DOHH2 (cell line): ENCODE measurements around the gene MTFR2.
"Not testable (repeated sequence)": the region's sequence is repeated elsewhere in the genome, so short reads cannot be mapped to it uniquely, and the experiment has no call there.

ENCODE experiments used
- H3F3A ChIP-seq: fragments of 200-600 bp; sonication (generic), shearing (Covaris generic); 2 replicates; pipeline ENCODE4 v1.6.0; 2016; ENCODE audit warnings: antibody characterized with exemption, mild to moderate bottlenecking; ENCODE audit not compliant: control insufficient read depth, insufficient read depth
- H3K27ac ChIP-seq: fragments of 200-600 bp; sonication (generic); 2 replicates; pipeline ENCODE4 v1.5.1; 2014; ENCODE audit warnings: low read depth, mild to moderate bottlenecking, low read length, moderate library complexity
- H3K27me3 ChIP-seq: fragments of 200-600 bp; sonication (generic); 2 replicates; pipeline ENCODE4 v1.6.1; 2014; ENCODE audit warnings: mild to moderate bottlenecking, low read length, mixed read lengths; ENCODE audit not compliant: control insufficient read depth
- H3K36me3 ChIP-seq: fragments of 200-600 bp; sonication (generic); 2 replicates; pipeline ENCODE4 v1.6.1; 2014; ENCODE audit warnings: mild to moderate bottlenecking, low read length, moderate library complexity, mixed read lengths; ENCODE audit not compliant: control insufficient read depth
- H3K4me1 ChIP-seq: fragments of 200-600 bp; sonication (generic); 2 replicates; pipeline ENCODE4 v1.6.1; 2014; ENCODE audit warnings: mild to moderate bottlenecking, low read length, mixed read lengths; ENCODE audit not compliant: control insufficient read depth
- H3K4me2 ChIP-seq: fragments of 200-600 bp; sonication (generic); 2 replicates; pipeline ENCODE4 v1.6.0; 2014; ENCODE audit warnings: mild to moderate bottlenecking, low read length, moderate library complexity
- H3K4me3 ChIP-seq: fragments of 200-600 bp; sonication (generic); 2 replicates; pipeline ENCODE4 v1.5.1; 2014; ENCODE audit warnings: mild to moderate bottlenecking, low read length, mixed read lengths
- H3K79me2 ChIP-seq: fragments of 200-600 bp; sonication (generic); 2 replicates; pipeline ENCODE4 v1.6.1; 2014; ENCODE audit warnings: mild to moderate bottlenecking, low read length, mixed read lengths; ENCODE audit not compliant: control insufficient read depth
- H3K9me2 ChIP-seq: fragments of 200-600 bp; sonication (generic); replicated peaks from 2 replicates; pipeline ENCODE4 v1.6.1; 2014; ENCODE audit warnings: mild to moderate bottlenecking, low read length, mixed read lengths; ENCODE audit not compliant: control insufficient read depth
- H3K9me3 ChIP-seq: fragments of 200-600 bp; sonication (generic); 2 replicates; pipeline ENCODE4 v1.6.1; 2014; ENCODE audit warnings: antibody characterized with exemption, low read length, mixed read lengths; ENCODE audit not compliant: control insufficient read depth, insufficient read depth
- H4K20me1 ChIP-seq: fragments of 200-600 bp; sonication (generic); 2 replicates; pipeline ENCODE4 v1.6.0; 2014; ENCODE audit warnings: low read depth, mild to moderate bottlenecking, antibody characterized with exemption, low read length, moderate library complexity; ENCODE audit not compliant: control insufficient read depth, insufficient read depth
- EZH2phosphoT487 ChIP-seq: fragments of 200-600 bp; sonication (generic); IDR thresholded peaks from 2 replicates; pipeline ENCODE4 v1.6.1; 2017; ENCODE audit warnings: borderline replicate concordance, mild to moderate bottlenecking, antibody characterized with exemption, low read length, moderate library complexity, mixed read lengths
- TF ChIP-seq, protein P1 (sequence below): fragments of 200-600 bp; sonication (generic); IDR thresholded peaks from one replicate; pipeline ENCODE4 v1.5.1; 2014; ENCODE audit warnings: antibody characterized with exemption, mild to moderate bottlenecking, low read depth, low read length; ENCODE audit not compliant: poor library complexity, severe bottlenecking

The MTFR2 gene

DNA sequence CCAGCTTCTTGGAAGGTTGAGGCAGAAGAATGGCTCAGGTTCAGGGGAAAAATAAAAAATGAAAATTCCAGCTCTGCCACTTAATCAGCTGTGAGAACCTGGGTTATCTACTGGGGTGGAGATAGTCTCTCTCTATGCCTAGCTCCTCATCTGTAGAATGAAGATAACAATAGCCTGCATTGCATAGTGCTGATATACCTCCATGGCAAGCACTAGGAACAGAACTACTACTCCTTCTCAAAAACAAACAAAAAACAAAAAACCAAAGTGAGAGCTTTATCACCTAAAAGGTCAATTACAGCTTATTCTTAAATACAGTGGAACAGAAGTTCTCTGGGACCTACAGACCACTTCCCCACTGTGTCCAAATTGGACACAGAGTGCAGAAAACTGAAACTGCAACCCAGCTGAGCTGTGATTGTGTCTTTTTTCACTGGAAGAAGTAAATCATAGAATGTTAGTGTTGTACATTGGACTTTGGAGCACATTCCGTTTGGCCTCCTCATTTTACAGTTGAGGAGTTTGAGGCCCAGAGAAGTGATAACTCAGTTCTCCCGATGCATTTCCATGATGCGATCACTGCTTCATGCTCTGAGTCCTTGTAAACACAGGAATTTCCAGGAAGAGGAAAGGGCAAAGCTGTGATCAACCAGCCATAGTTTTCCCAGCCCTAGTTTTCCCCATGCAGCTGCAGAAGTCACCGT, 23.3 kb downstream of the MTFR2 start:
- no peaks in the 10 kb centered on the region for H3F3A ChIP-seq
- no peaks in the 10 kb centered on the region for H3K9me3 ChIP-seq
- 0 out of 2 replicates have a peak, but pooled peaks cover 3% of the 10 kb centered on the region for H4K20me1 ChIP-seq
- no peaks in the 10 kb centered on the region for H3K79me2 ChIP-seq
- H3K4me3 ChIP-seq = 0 out of 2 replicates have a peak overlapping the region, but pooled peaks have one; percentile 3
- no peaks in the 10 kb centered on the region for H3K27me3 ChIP-seq
- no peaks in the 10 kb centered on the region for H3K9me2 ChIP-seq
- TF ChIP-seq, protein P1, sequence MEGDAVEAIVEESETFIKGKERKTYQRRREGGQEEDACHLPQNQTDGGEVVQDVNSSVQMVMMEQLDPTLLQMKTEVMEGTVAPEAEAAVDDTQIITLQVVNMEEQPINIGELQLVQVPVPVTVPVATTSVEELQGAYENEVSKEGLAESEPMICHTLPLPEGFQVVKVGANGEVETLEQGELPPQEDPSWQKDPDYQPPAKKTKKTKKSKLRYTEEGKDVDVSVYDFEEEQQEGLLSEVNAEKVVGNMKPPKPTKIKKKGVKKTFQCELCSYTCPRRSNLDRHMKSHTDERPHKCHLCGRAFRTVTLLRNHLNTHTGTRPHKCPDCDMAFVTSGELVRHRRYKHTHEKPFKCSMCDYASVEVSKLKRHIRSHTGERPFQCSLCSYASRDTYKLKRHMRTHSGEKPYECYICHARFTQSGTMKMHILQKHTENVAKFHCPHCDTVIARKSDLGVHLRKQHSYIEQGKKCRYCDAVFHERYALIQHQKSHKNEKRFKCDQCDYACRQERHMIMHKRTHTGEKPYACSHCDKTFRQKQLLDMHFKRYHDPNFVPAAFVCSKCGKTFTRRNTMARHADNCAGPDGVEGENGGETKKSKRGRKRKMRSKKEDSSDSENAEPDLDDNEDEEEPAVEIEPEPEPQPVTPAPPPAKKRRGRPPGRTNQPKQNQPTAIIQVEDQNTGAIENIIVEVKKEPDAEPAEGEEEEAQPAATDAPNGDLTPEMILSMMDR = no peak
- TF ChIP-seq EZH2phosphoT487 = no peak
- H3K4me1 ChIP-seq = peaks cover 7% of the 10 kb centered on the region
- H3K4me2 ChIP-seq = peak overlapping the region; percentile 30; the same call in 1 of the 2 replicates
- peaks cover 19% of the 10 kb centered on the region for H3K36me3 ChIP-seq
- H3K27ac ChIP-seq = no peak overlapping the region

DNA sequence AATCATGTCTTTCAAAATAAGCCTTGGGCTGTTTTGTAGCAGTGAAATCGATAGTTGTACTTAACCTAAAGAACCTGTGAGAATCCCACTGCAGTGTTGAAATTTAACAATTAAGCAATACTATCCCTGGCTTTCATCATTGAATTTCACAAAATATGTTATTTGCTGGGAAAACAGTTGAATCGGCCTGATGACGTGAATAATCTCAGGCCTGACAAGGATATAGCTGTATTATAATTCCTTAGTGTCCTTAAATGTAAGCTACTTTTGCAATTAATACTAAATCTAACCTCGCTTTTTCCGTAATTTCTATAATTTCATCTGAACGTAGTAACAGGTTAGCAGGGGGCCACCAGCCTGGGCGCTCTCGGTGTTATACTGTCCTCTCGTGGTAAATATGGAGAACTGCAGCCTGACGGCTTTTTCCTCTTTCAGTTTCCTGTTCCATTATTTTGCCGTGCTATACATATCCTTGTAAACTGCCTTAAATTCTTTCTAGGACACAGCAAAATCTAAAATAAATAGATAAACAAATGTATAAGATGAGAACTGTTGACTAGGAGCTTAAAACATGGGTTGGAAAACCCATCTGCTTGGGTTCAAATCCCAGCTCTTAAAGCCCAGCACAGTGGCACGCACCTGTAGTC, 24.0 kb downstream of the MTFR2 start:
- Histone ChIP-seq H3K27ac (no peak overlapping the region), H3K36me3 (peaks cover 14% of the 10 kb centered on the region), H4K20me1 (0 out of 2 replicates have a peak, but pooled peaks cover 3% of the 10 kb centered on the region), H3K4me1 (peaks cover 7% of the 10 kb centered on the region), H3K4me3 (0 out of 2 replicates have a peak overlapping the region, but pooled peaks have one; percentile 3), H3K79me2 (no peaks in the 10 kb centered on the region), H3K9me3 (no peaks in the 10 kb centered on the region), H3K27me3 (no peaks in the 10 kb centered on the region), H3F3A (no peaks in the 10 kb centered on the region), H3K9me2 (no peaks in the 10 kb centered on the region), H3K4me2 (peak overlapping the region; percentile 30)
- no peak for TF ChIP-seq EZH2phosphoT487
- TF ChIP-seq, protein P1 = peak; percentile 98

DNA sequence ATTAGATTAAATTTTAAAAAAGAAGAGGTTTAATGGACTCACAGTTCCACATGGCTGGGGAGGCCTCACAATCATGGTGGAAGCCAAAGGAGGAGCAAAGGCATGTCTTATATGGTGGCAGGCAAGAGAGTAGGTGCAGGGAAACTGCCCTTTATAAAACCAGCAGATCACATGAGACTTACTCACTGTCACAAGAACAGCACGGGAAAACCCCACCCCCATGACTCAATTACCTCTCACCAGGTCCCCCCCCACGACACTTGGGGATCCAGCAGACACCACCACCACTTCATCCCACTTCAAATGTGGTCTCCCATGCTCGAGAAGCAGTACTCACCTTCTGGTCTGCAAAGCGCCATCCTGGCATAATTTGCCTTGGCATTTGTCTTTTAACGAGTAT, 24.6 kb downstream of the MTFR2 start:
- Histone ChIP-seq H3K79me2 (no peaks in the 10 kb centered on the region), H3K27me3 (no peaks in the 10 kb centered on the region), H4K20me1 (0 out of 2 replicates have a peak, but pooled peaks cover 3% of the 10 kb centered on the region), H3K9me2 (no peaks in the 10 kb centered on the region), H3K27ac (no peak overlapping the region), H3K36me3 (peaks cover 8% of the 10 kb centered on the region), H3K4me1 (peaks cover 7% of the 10 kb centered on the region), H3K4me2 (no peak overlapping the region), H3K9me3 (no peaks in the 10 kb centered on the region), H3K4me3 (no peak overlapping the region), H3F3A (no peaks in the 10 kb centered on the region)
- TF ChIP-seq, protein P1 = no peak
- no peak for TF ChIP-seq EZH2phosphoT487

DNA sequence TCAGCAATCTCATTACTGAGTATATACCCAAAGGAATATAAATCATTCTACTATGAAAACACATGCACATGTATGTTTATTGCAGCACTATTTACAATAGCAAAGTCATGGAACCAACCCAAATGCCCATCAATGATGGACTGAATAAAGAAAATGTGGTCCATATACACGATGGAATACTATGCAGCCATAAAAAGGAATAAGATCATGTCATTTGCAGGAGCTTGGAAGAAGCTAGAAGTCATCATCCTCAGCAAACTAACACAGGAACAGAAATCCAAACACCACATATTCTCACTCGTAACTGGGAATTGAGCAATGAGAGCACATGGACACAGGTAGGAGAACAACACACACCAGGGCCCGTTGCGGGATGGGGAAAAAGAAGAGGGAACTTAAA, 25.1 kb downstream of the MTFR2 start:
- not testable (repeated sequence) for H3K9me2 ChIP-seq, H3K27me3 ChIP-seq, H3K79me2 ChIP-seq

More for the DNA sequence above, 25.1 kb downstream of the MTFR2 start:
- H3K36me3 ChIP-seq, H3K9me3 ChIP-seq, H4K20me1 ChIP-seq, H3K4me1 ChIP-seq, H3F3A ChIP-seq, H3K4me2 ChIP-seq, H3K4me3 ChIP-seq, H3K27ac ChIP-seq: not testable (repeated sequence)
